OCI-LY3 (cell line): ENCODE data around the gene MRPS2.

ENCODE experiments used
- CTCF ChIP-seq: fragments of 200-600, 300-600 bp; sonication (generic); IDR thresholded peaks from 2 replicates; pipeline ENCODE4 v1.5.1; 2014; ENCODE audit warnings: antibody characterized with exemption, low read length, low read depth
- EZH2phosphoT487 ChIP-seq: fragments of 200-600 bp; shearing (Covaris generic); IDR thresholded peaks from 2 replicates; pipeline ENCODE4 v1.6.1; 2018; ENCODE audit warnings: antibody characterized with exemption, mixed run types, low read depth

GRCh38 chr9:135517407-135517822 lies 16.9 kb downstream of the MRPS2 start:
- TF ChIP-seq CTCF (no peak), EZH2phosphoT487 (no peak)
